H1 (cell line): ENCODE results near the gene RAD51B. TPM values are rescaled to one million over a fixed set of nuclear protein-coding genes. Genes with fewer than 3 reads are reported as not detected.

ENCODE experiments used
- CTCF ChIA-PET: fragments of 300-600 bp; sonication (Branson Sonifier 250); formaldehyde crosslinking; loops from one replicate; lab custom pipeline; 2021; ENCODE audit not compliant: partially characterized antibody; lab: Charles Lee
- POLR2A ChIA-PET: fragments of 300-600 bp; sonication (Branson Sonifier 250); formaldehyde crosslinking; loops from one replicate; lab custom pipeline; 2021; ENCODE audit warnings: inconsistent platforms; ENCODE audit not compliant: partially characterized antibody; lab: Charles Lee
- DNase-seq, 2 experiments: peaks; one replicate each; pipeline versions ENCODE4 v3.0.0 to v3.0.0-alpha.2; 2010 to 2022; ENCODE audit warnings: low spot score in 2 of 2, low read depth in 1 of 2, mixed read lengths in 1 of 2
- FAIRE-seq: peaks from 2 replicates; lab custom pipeline; 2011; peaks lifted over from hg19 to GRCh38; lab: Jason Lieb, UNC
- H2AFZ ChIP-seq: 2 replicates; pipeline ENCODE4 v1.8.1; 2012; ENCODE audit warnings: low read length, inconsistent platforms
- H2AK5ac ChIP-seq: 2 replicates; pipeline ENCODE4 v1.6.1; 2013; ENCODE audit warnings: low read depth, low read length
- H2BK120ac ChIP-seq: replicated peaks from 2 replicates; pipeline ENCODE3; 2013; ENCODE audit warnings: low read depth, low read length, inconsistent platforms
- H2BK12ac ChIP-seq: 2 replicates; pipeline ENCODE4 v1.6.1; 2013; ENCODE audit warnings: low read depth, low read length
- H2BK15ac ChIP-seq: 2 replicates; pipeline ENCODE4 v1.6.1; 2013; ENCODE audit warnings: low read length
- H2BK20ac ChIP-seq: 2 replicates; pipeline ENCODE4 v1.6.1; 2013; ENCODE audit warnings: low read length
- H2BK5ac ChIP-seq: 2 replicates; pipeline ENCODE4 v1.6.1; 2013; ENCODE audit warnings: low read depth, low read length
- H3K14ac ChIP-seq: 2 replicates; pipeline ENCODE4 v1.6.1; 2013; ENCODE audit warnings: inconsistent platforms; ENCODE audit not compliant: insufficient read length
- H3K18ac ChIP-seq: 2 replicates; pipeline ENCODE4 v1.6.1; 2013; ENCODE audit warnings: low read length; ENCODE audit errors: extremely low read depth
- H3K23ac ChIP-seq: 2 replicates; pipeline ENCODE4 v1.6.1; 2013; ENCODE audit warnings: inconsistent platforms; ENCODE audit not compliant: insufficient read length
- H3K23me2 ChIP-seq: 2 replicates; pipeline ENCODE4 v1.6.1; 2013; ENCODE audit warnings: low read depth, low read length
- H3K27ac ChIP-seq: 2 replicates; pipeline ENCODE4 v1.6.1; 2011; ENCODE audit warnings: low read depth, low read length, inconsistent platforms
- H3K27me3 ChIP-seq, 4 experiments: replicated peaks in 1 of 4; 1 replicate in 1 of 4; 2 replicates in 3 of 4; pipeline versions ENCODE4 v1.6.1 to v1.8.1; 2011 to 2013; ENCODE audit warnings: low read length in 3 of 4, mild to moderate bottlenecking in 3 of 4, inconsistent platforms in 2 of 4, mixed read lengths in 2 of 4, moderate library complexity in 1 of 4; ENCODE audit not compliant: control insufficient read depth in 3 of 4, insufficient read depth in 3 of 4; ENCODE audit errors: extremely low read depth in 1 of 4
- H3K36me3 ChIP-seq, 4 experiments: 2 replicates each; pipeline versions ENCODE4 v1.6.1 to v1.8.1; 2011 to 2013; ENCODE audit warnings: mild to moderate bottlenecking in 4 of 4, low read length in 3 of 4, moderate library complexity in 2 of 4, control low read depth in 1 of 4, inconsistent platforms in 1 of 4; ENCODE audit not compliant: insufficient read depth in 4 of 4, control insufficient read depth in 2 of 4
- H3K4ac ChIP-seq: replicated peaks from 2 replicates; pipeline ENCODE3; 2013; ENCODE audit warnings: low read length, low read depth, mixed read lengths, inconsistent platforms; ENCODE audit not compliant: insufficient read length
- H3K4me1 ChIP-seq, 4 experiments: replicated peaks in 1 of 4; 1 replicate in 1 of 4; 2 replicates in 3 of 4; pipeline versions ENCODE4 v1.6.1 to v1.8.1; 2011 to 2013; ENCODE audit warnings: low read length in 3 of 4, inconsistent platforms in 2 of 4, mixed read lengths in 1 of 4; ENCODE audit not compliant: insufficient read depth in 4 of 4, control insufficient read depth in 3 of 4
- H3K4me2 ChIP-seq, 2 experiments: 2 replicates each; pipeline versions ENCODE4 v1.6.1 to v1.8.1; 2011 to 2013; ENCODE audit warnings: low read depth in 2 of 2, low read length in 2 of 2, control low read depth in 1 of 2, inconsistent platforms in 1 of 2, mild to moderate bottlenecking in 1 of 2; ENCODE audit not compliant: insufficient read depth in 1 of 2
- H3K4me3 ChIP-seq, 4 experiments: fragments of 200-600, 300-600 bp in 1 of 4; sonication (generic), shearing (Covaris generic), sonication (Bioruptor Twin) in 1 of 4; 2 replicates each; pipeline versions ENCODE4 v1.5.1 to v1.8.1; 2011 to 2016; ENCODE audit warnings: low read length in 4 of 4, low read depth in 3 of 4, control low read depth in 2 of 4, inconsistent platforms in 2 of 4, mild to moderate bottlenecking in 2 of 4, mixed read lengths in 1 of 4, moderate library complexity in 1 of 4; ENCODE audit not compliant: insufficient read depth in 2 of 4; ENCODE audit errors: extremely low read depth in 1 of 4
- H3K56ac ChIP-seq: replicated peaks from 2 replicates; pipeline ENCODE3; 2013; ENCODE audit warnings: low read depth, mild to moderate bottlenecking, mixed read lengths, low read length, inconsistent platforms; ENCODE audit not compliant: insufficient read length
- H3K79me1 ChIP-seq: 2 replicates; pipeline ENCODE4 v1.6.1; 2013; ENCODE audit warnings: low read depth, low read length, control low read depth
- H3K79me2 ChIP-seq, 2 experiments: 2 replicates each; pipeline versions ENCODE4 v1.6.1 to v1.8.1; 2012 to 2013; ENCODE audit warnings: low read length in 2 of 2, mild to moderate bottlenecking in 2 of 2, inconsistent platforms in 1 of 2; ENCODE audit not compliant: insufficient read depth in 2 of 2, control insufficient read depth in 1 of 2
- H3K9ac ChIP-seq, 4 experiments: replicated peaks in 1 of 4; 1 replicate in 1 of 4; 2 replicates in 3 of 4; pipeline versions ENCODE4 v1.6.1 to v1.8.1; 2011 to 2013; ENCODE audit warnings: low read depth in 3 of 4, low read length in 3 of 4, control low read depth in 2 of 4, mild to moderate bottlenecking in 2 of 4, moderate library complexity in 2 of 4, inconsistent platforms in 1 of 4; ENCODE audit errors: extremely low read depth in 1 of 4
- H3K9me3 ChIP-seq, 2 experiments: 2 replicates each; pipeline versions ENCODE4 v1.6.1 to v1.8.1; 2012 to 2013; ENCODE audit warnings: mild to moderate bottlenecking in 2 of 2, moderate library complexity in 2 of 2, control low read depth in 1 of 2, inconsistent platforms in 1 of 2, low read depth in 1 of 2, low read length in 1 of 2, mixed read lengths in 1 of 2; ENCODE audit not compliant: insufficient read depth in 2 of 2
- H4K20me1 ChIP-seq, 2 experiments: replicated peaks in 1 of 2; 2 replicates each; pipeline versions ENCODE3 to v1.8.1; 2011 to 2013; ENCODE audit warnings: inconsistent platforms in 2 of 2, low read length in 2 of 2, mild to moderate bottlenecking in 1 of 2; ENCODE audit not compliant: insufficient read depth in 2 of 2, control insufficient read depth in 1 of 2
- H4K5ac ChIP-seq: 2 replicates; pipeline ENCODE4 v1.6.1; 2013; ENCODE audit warnings: low read length, low read depth, mixed read lengths, inconsistent platforms; ENCODE audit not compliant: insufficient read length
- H4K8ac ChIP-seq: 2 replicates; pipeline ENCODE4 v1.8.0; 2013; ENCODE audit warnings: mild to moderate bottlenecking, moderate library complexity, low read length, inconsistent platforms; ENCODE audit not compliant: insufficient read depth; ENCODE audit errors: extremely low read depth
- H4K91ac ChIP-seq: replicated peaks from 2 replicates; pipeline ENCODE3; 2013; ENCODE audit warnings: low read length, mixed read lengths, inconsistent platforms; ENCODE audit not compliant: insufficient read length
- ATF2 ChIP-seq: IDR thresholded peaks from 2 replicates; pipeline ENCODE4 v1.6.1; 2012; ENCODE audit warnings: low read length, inconsistent platforms
- BRCA1 ChIP-seq: IDR thresholded peaks from 2 replicates; pipeline ENCODE4 v1.6.1; 2012; ENCODE audit warnings: low read depth, low read length, improper control_type of control experiment
- CREB1 ChIP-seq: IDR thresholded peaks from 2 replicates; pipeline ENCODE4 v1.6.1; 2012; ENCODE audit warnings: inconsistent platforms
- JUND ChIP-seq: IDR thresholded peaks from 2 replicates; pipeline ENCODE4 v1.6.1; 2011; ENCODE audit warnings: mild to moderate bottlenecking, improper control_type of control experiment, low read length
- NANOG ChIP-seq: IDR thresholded peaks from 2 replicates; pipeline ENCODE4 v1.6.1; 2011; ENCODE audit warnings: low read length, low read depth, mild to moderate bottlenecking, inconsistent platforms; ENCODE audit not compliant: insufficient read depth, poor library complexity, severe bottlenecking
- RAD21 ChIP-seq, 2 experiments: IDR thresholded peaks in 1 of 2; conservative IDR thresholded peaks in 1 of 2; 2 replicates each; pipeline ENCODE4 v1.6.1; 2011; ENCODE audit warnings: low read depth in 2 of 2, low read length in 2 of 2, improper control_type of control experiment in 1 of 2, inconsistent platforms in 1 of 2, mild to moderate bottlenecking in 1 of 2, moderate library complexity in 1 of 2
- TAF1 ChIP-seq: IDR thresholded peaks from 2 replicates; pipeline ENCODE4 v1.6.1; 2011; ENCODE audit warnings: mild to moderate bottlenecking, low read depth, low read length
- TCF12 ChIP-seq: IDR thresholded peaks from 2 replicates; pipeline ENCODE4 v1.6.1; 2011; ENCODE audit warnings: low read depth, mild to moderate bottlenecking, low read length
- WGBS, 2 experiments: shearing (Covaris generic) in 1 of 2; methylation state at CpG; one replicate each; pipeline versions ENCODE4 v1.1.6 to v1.1.7; 2013 to 2015; ENCODE audit warnings: low lambda C conversion rate in 2 of 2, mixed read lengths in 2 of 2, inconsistent platforms in 1 of 2, low coverage in 1 of 2, missing lambda C conversion rate in 1 of 2; ENCODE audit not compliant: insufficient replicate concordance in 2 of 2, insufficient coverage in 1 of 2, insufficient read length in 1 of 2; ENCODE audit errors: extremely low coverage in 1 of 2, missing lambda C conversion rate in 1 of 2; 5-methylcytosine and 5-hydroxymethylcytosine counted together
- polyA plus RNA-seq, 7 experiments: library from polyadenylated mRNA; depleted of rRNA in 3 of 7; stranded (reverse) in 5 of 7; unstranded in 2 of 7; fragments of >200 nt in 5 of 7; fragments of 200-250 nt in 2 of 7; gene quantifications; 1 replicate in 5 of 7; 2 replicates in 1 of 7; 4 replicates in 1 of 7; pipeline versions ENCODE4 v1.2.1 to v1.2.3, GENCODE V29; 2011 to 2013; ENCODE audit warnings: missing spikeins in 2 of 7, mixed read lengths in 2 of 7
- total RNA-seq: library from RNA; stranded (reverse); fragmentation: NEBNext Ultra II Directional; extraction: Animal tissue kit (Norgen Biotek cat#: 25700); gene quantifications from 2 replicates; pipeline ENCODE4 v1.2.1, GENCODE V29; 2021
- TF ChIP-seq, protein P1 (sequence below): IDR thresholded peaks from 2 replicates; pipeline ENCODE4 v1.6.1; 2011; ENCODE audit warnings: low read length, improper control_type of control experiment

Gene RAD51B
- total and polyA plus RNA-seq, 2 of the 8 experiments (the other 6 are each of a cell fraction or from before 2014, with no cell fraction given): 3.9 to 14.9 TPM

GRCh38 chr14:68426661-68427549 is 607.3 kb downstream of the RAD51B start:
- H4K5ac ChIP-seq: no peak overlapping the region
- no peak overlapping the region; the same call in 1 of the 2 replicates for H3K18ac ChIP-seq
- H3K79me2 ChIP-seq: no peaks in the 10 kb centered on the region
- H3K23me2 ChIP-seq: no peaks in the 10 kb centered on the region
- no peaks in the 10 kb centered on the region for H3K79me1 ChIP-seq
- H3K4me1 ChIP-seq: peaks cover 0 to 4% (median 0%) of the 10 kb centered on the region in 4 experiments; a peak in 1 of 7 replicates
- H3K36me3 ChIP-seq: no peaks in the 10 kb centered on the region
- H2BK15ac ChIP-seq: no peak overlapping the region
- no peak overlapping the region for H4K8ac ChIP-seq
- no peak overlapping the region for H4K91ac ChIP-seq
- no peak overlapping the region for H3K4me3 ChIP-seq
- H3K9ac ChIP-seq: no peak overlapping the region
- H4K20me1 ChIP-seq: no peaks in the 10 kb centered on the region
- no peaks in the 10 kb centered on the region for H3K9me3 ChIP-seq
- H3K4ac ChIP-seq: no peak overlapping the region
- WGBS, 2 experiments: 92% methylated on average over 6 of the region's 6 CpGs; no CpG with 5 or more reads in 1 of the 2 experiments
- H3K56ac ChIP-seq: no peak overlapping the region
- no peak overlapping the region for H3K4me2 ChIP-seq
- no peak overlapping the region for H3K23ac ChIP-seq
- no peak overlapping the region for H2BK5ac ChIP-seq
- H2AK5ac ChIP-seq: no peak overlapping the region
- no peak overlapping the region for H3K27ac ChIP-seq
- DNase-seq: no peak
- no peak overlapping the region for H2BK12ac ChIP-seq
- no peaks in the 10 kb centered on the region for H3K27me3 ChIP-seq
- ChIA-PET CTCF (no interaction called here), POLR2A (no interaction called here)
- no peak overlapping the region for H2BK20ac ChIP-seq
- H2AFZ ChIP-seq: no peak overlapping the region
- H2BK120ac ChIP-seq: no peak overlapping the region
- no peak overlapping the region for H3K14ac ChIP-seq
- no peak for FAIRE-seq
- TF ChIP-seq ATF2 (no peak), TAF1 (no peak), CREB1 (no peak), JUND (no peak), BRCA1 (no peak), TCF12 (no peak), NANOG (no peak), RAD21 (IDR thresholded peaks at IDR 0.05 in 1 of 2, conservative IDR thresholded peaks at IDR 0.05 in 1 of 2; ENCODE audit: low read depth in 2 of 2, low read length in 2 of 2) (no peak)
- TF ChIP-seq, protein P1, sequence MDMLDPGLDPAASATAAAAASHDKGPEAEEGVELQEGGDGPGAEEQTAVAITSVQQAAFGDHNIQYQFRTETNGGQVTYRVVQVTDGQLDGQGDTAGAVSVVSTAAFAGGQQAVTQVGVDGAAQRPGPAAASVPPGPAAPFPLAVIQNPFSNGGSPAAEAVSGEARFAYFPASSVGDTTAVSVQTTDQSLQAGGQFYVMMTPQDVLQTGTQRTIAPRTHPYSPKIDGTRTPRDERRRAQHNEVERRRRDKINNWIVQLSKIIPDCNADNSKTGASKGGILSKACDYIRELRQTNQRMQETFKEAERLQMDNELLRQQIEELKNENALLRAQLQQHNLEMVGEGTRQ: no peak
